ENCODE measurements around the gene GPR157. TPM values are rescaled to one million over a fixed set of nuclear protein-coding genes. Genes with fewer than 3 reads are reported as not detected.

GPR157 gene
- total RNA-seq = 10 to 100 TPM in 1 of 2 donors, 1 to 10 TPM in 1; 6.0 to 13.5 TPM

GRCh38 chr1:9128520-9129265 is at the start of gene GPR157:
Gene GPR157 (minus strand): TSS chr1:9129102. CDS start chr1:9129027, 75 bp downstream.
- DNase-seq = peak; percentile 90 to 94 (median 94)

GRCh38 chr1:9174762-9175161 is 45.9 kb upstream of the GPR157 start:
- TF ChIP-seq CTCF (IDR thresholded peaks at IDR 0.05) = no peak
- TF ChIP-seq POLR2A (IDR thresholded peaks at IDR 0.05) = no peak
- ATAC-seq (no peak), DNase-seq (no peak)
- intact Hi-C loops (cut with DNase I) = no loop called here
- no peaks in the 10 kb centered on the region for H3K36me3 ChIP-seq (replicated peaks in 1 of 2; ENCODE audit: insufficient read depth in 1 of 2, low read depth in 2 of 2)
- no peak overlapping the region for H3K4me3 ChIP-seq
- 84 to 88% methylated on average over 9 to 10 of the region's 10 CpGs for WGBS, 2 donors
- no peaks in the 10 kb centered on the region for H3K27me3 ChIP-seq
- no peak overlapping the region for H3K27ac ChIP-seq
- H3K4me1 ChIP-seq = peaks cover 12% of the 10 kb centered on the region
- H3K9me3 ChIP-seq = no peaks in the 10 kb centered on the region

More at GRCh38 chr1:9128520-9129265, at the start of gene GPR157:
- Histone ChIP-seq H3K4me3 (peak within 1 kb of the TSS; percentile 20 to 27), H3K9me3 (no peaks in the 10 kb centered on the region), H3K27ac (peak within 1 kb of the TSS; percentile 82 to 90 (median 86)), H3K27me3 (no peaks in the 10 kb centered on the region), H3K4me1 (peaks cover 30% of the 10 kb centered on the region), H3K36me3 (replicated peaks in 1 of 2; ENCODE audit: insufficient read depth in 1 of 2, low read depth in 2 of 2) (no peaks in the 10 kb centered on the region)
- intact Hi-C loops (cut with DNase I) = no loop called here
- 1% methylated on average over 89 of the region's 92 CpGs; no CpG with 5 or more reads in 1 of the 2 donors for WGBS, 2 donors
- TF ChIP-seq POLR2A (IDR thresholded peaks at IDR 0.05) (peak; percentile 51 to 83 (median 52)), CTCF (IDR thresholded peaks at IDR 0.05) (peak in 4 of 7 experiments; percentile 16 to 32 (median 26))
- peak; percentile 91 for ATAC-seq

- no peak overlapping the region for H3K27ac ChIP-seq
Measured at GRCh38 chr1:9174243-9174642, 45.3 kb upstream of the GPR157 start.

GRCh38 chr1:9169601-9170137 is 40.8 kb upstream of the GPR157 start:
- Histone ChIP-seq H3K27ac (no peak overlapping the region), H3K9me3 (no peaks in the 10 kb centered on the region), H3K27me3 (no peaks in the 10 kb centered on the region), H3K4me3 (no peak overlapping the region), H3K36me3 (replicated peaks in 1 of 2; ENCODE audit: insufficient read depth in 1 of 2, low read depth in 2 of 2) (no peaks in the 10 kb centered on the region), H3K4me1 (peaks cover 24% of the 10 kb centered on the region)
- ATAC-seq (no peak), DNase-seq (no peak)
- intact Hi-C loops (cut with DNase I) = no loop called here
- no peak for TF ChIP-seq POLR2A (IDR thresholded peaks at IDR 0.05)
- TF ChIP-seq CTCF (IDR thresholded peaks at IDR 0.05) = no peak
- 91 to 95% methylated on average over 5 to 10 of the region's 10 CpGs for WGBS, 2 donors

More at GRCh38 chr1:9174243-9174642, 45.3 kb upstream of the GPR157 start:
- ATAC-seq = no peak
- Histone ChIP-seq H3K4me1 (peaks cover 12% of the 10 kb centered on the region), H3K27me3 (no peaks in the 10 kb centered on the region), H3K4me3 (no peak overlapping the region), H3K9me3 (no peaks in the 10 kb centered on the region), H3K36me3 (replicated peaks in 1 of 2; ENCODE audit: insufficient read depth in 1 of 2, low read depth in 2 of 2) (no peaks in the 10 kb centered on the region)
- TF ChIP-seq POLR2A (IDR thresholded peaks at IDR 0.05) (no peak), CTCF (IDR thresholded peaks at IDR 0.05) (no peak)
- intact Hi-C loops (cut with DNase I) = no loop called here
- WGBS, 2 donors = 57 to 59% methylated on average over 4 of the region's 4 CpGs
- no peak for DNase-seq

All from body of pancreas (tissue), 4 donors.